Activated CD4-positive, alpha-beta memory T cell treated with anti-CD3 and anti-CD28 coated beads, Interleukin-2, amount 10 ng/mL, durations not matched to agents 7 days and 5 days (primary cell): ENCODE results near the gene KRTAP10-7. TPM values are rescaled to one million over a fixed set of nuclear protein-coding genes. Genes with fewer than 3 reads are reported as not detected.
"Not testable (repeated sequence)": the region's sequence is repeated elsewhere in the genome, so short reads cannot be mapped to it uniquely, and the experiment has no call there.

Source experiments
- CTCF ChIA-PET: fragments of 350-600 bp; sonication (Branson Sonifier 250); formaldehyde crosslinking; loops from one replicate; lab custom pipeline; 2021; ENCODE audit warnings: antibody characterized with exemption, inconsistent platforms; lab: Charles Lee
- POLR2A ChIA-PET: fragments of 350-600 bp; sonication (Branson Sonifier 250); formaldehyde crosslinking; loops from one replicate; lab custom pipeline; 2021; ENCODE audit warnings: antibody characterized with exemption; lab: Charles Lee
- DNase-seq: peaks from one replicate; pipeline ENCODE4 v3.0.0-alpha.2; 2020
- H3K27ac Mint-ChIP-seq: one replicate; pipeline ENCODE4 v1.8.0; 2021; ENCODE audit warnings: mild to moderate bottlenecking, mixed read lengths
- H3K27me3 Mint-ChIP-seq: one replicate; pipeline ENCODE4 v1.8.0; 2021; ENCODE audit warnings: mixed read lengths
- H3K36me3 Mint-ChIP-seq: one replicate; pipeline ENCODE4 v1.8.0; 2021; ENCODE audit warnings: low read depth, mixed read lengths
- H3K4me1 Mint-ChIP-seq: one replicate; pipeline ENCODE4 v1.8.0; 2021; ENCODE audit warnings: mixed read lengths
- H3K4me3 Mint-ChIP-seq: one replicate; pipeline ENCODE4 v1.8.0; 2021; ENCODE audit warnings: mild to moderate bottlenecking, mixed read lengths
- H3K9me3 Mint-ChIP-seq: one replicate; pipeline ENCODE4 v1.8.0; 2021; ENCODE audit warnings: mixed read lengths
- total RNA-seq, 2 experiments: library from RNA; stranded (reverse); gene quantifications; one replicate each; pipeline ENCODE4 v1.2.3, GENCODE V29; 2021

KRTAP10-7 gene
- total RNA-seq, 2 experiments from 2014 or later: not detected

- Mint-ChIP-seq H3K36me3 (no peaks in the 10 kb centered on the region), H3K4me1 (peaks cover 6% of the 10 kb centered on the region), H3K4me3 (no peak overlapping the region), H3K27me3 (peaks cover 34% of the 10 kb centered on the region), H3K9me3 (no peaks in the 10 kb centered on the region), H3K27ac (no peak overlapping the region)
- POLR2A ChIA-PET: no interaction called here
- CTCF ChIA-PET: no interaction called here
- no peak for DNase-seq
Measured at GRCh38 chr21:44589094-44589493, 11.3 kb upstream of the KRTAP10-7 start.

GRCh38 chr21:44589586-44590305 lies 10.7 kb upstream of the KRTAP10-7 start:
- H3K27me3 Mint-ChIP-seq: peaks cover 33% of the 10 kb centered on the region
- no peaks in the 10 kb centered on the region for H3K36me3 Mint-ChIP-seq
- ChIA-PET CTCF (no interaction called here), POLR2A (no interaction called here)
- H3K4me3 Mint-ChIP-seq: no peak overlapping the region
- DNase-seq: no peak
- no peak overlapping the region for H3K27ac Mint-ChIP-seq
- no peaks in the 10 kb centered on the region for H3K9me3 Mint-ChIP-seq
- H3K4me1 Mint-ChIP-seq: peaks cover 2% of the 10 kb centered on the region

DNA sequence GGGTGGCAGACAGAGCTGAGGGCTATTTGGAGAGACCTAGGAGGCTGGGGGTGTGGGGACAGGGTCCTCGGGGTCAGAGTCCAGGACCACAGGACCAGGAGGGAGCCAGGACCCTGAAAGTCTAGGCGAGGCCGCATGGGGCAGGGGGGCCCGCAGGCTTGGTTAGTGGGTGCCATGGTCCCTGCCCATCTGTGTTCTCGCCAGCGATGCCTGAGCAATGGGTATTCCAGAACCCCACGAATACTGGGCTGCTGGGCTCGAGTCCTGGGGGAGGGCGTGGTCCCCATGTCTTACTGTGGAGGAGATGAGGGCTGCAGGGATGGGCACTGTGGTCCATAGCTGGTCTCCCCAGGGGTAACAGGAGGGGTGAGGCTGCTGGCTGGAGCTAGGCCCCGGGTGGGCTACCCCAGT lies 10.1 kb upstream of the KRTAP10-7 start:
- H3K36me3 Mint-ChIP-seq: no peaks in the 10 kb centered on the region
- no peak for DNase-seq
- ChIA-PET CTCF (no interaction called here), POLR2A (no interaction called here)
- peaks cover under 1% of the 10 kb centered on the region for H3K4me1 Mint-ChIP-seq
- no peak overlapping the region for H3K27ac Mint-ChIP-seq
- H3K4me3 Mint-ChIP-seq: no peak overlapping the region
- no peaks in the 10 kb centered on the region for H3K9me3 Mint-ChIP-seq
- H3K27me3 Mint-ChIP-seq: peaks cover 31% of the 10 kb centered on the region

- H3K36me3 Mint-ChIP-seq, CTCF ChIA-PET, H3K4me3 Mint-ChIP-seq, H3K27ac Mint-ChIP-seq, H3K4me1 Mint-ChIP-seq, DNase-seq, H3K9me3 Mint-ChIP-seq, POLR2A ChIA-PET: not testable (repeated sequence)
- peaks cover 23% of the 10 kb centered on the region for H3K27me3 Mint-ChIP-seq
Measured at GRCh38 chr21:44590897-44591800, 9.2 kb upstream of the KRTAP10-7 start.

DNA sequence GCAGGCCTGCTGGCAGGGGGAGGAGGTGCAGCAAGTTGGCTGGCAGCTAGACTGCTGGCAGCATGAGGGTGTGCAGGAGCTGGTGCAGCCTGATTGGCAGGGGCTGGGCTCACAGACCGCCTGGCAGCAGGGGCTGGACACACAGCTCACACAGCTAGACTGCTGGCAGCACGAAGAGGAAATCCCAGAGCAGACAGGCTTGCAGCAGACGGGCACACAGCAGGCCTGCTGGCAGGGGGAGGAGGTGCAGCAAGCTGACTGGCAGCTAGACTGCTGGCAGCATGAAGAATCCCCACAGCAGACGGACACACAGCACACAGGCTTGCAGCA lies 8.6 kb upstream of the KRTAP10-7 start:
- H3K9me3 Mint-ChIP-seq, DNase-seq, H3K27ac Mint-ChIP-seq, H3K36me3 Mint-ChIP-seq, H3K4me1 Mint-ChIP-seq, H3K4me3 Mint-ChIP-seq, POLR2A ChIA-PET: not testable (repeated sequence)
- CTCF ChIA-PET: interaction anchor here (0.6 kb wide), 1 partner anchor 18 kb away, joined by 3 read pairs; the partner anchor contains the start of gene KRTAP10-4
- H3K27me3 Mint-ChIP-seq: peaks cover 18% of the 10 kb centered on the region

DNA sequence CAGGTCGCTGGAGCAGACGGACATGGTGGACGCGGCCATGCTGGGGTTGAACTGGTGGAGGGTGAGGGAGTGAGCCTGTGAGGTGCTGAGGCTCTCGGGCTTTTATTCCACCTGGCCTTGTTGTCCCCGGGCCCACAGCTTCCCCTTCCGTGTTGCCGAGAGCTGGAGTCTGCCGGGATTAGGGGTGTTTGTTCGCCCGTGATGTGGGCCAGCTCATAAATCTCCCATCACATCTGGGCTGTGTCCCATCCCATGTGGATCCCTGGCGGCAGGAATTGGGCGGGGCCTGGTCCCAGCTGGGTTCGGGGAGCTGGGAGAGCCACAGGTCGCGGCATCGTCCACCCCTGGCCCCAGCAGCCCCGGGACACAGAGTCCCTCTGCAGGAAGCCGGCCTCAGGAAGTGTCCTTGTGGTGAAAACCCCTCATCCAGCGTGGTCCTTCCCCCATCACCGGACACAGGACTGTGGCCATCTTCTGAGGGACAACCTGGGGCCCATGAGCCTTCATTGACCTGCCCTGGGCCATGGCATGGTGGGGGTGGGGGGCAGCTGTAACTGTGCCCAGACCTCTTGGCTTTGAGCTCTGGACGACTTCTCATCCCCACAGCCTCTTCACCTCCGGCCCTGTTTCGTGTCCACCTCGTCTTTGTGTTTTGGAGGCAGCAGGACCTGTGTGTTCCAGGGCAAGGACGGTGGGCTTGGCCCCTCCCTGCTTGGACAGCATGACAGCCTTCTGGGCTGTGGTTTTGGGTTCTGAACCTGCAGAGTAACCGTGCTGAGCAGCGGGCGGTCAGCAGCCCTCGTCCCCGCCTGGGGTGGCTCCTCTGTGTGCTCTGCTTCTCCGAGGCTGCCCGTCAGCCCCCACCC lies 7.7 kb upstream of the KRTAP10-7 start, which contains the start of gene KRTAP10-6:
Gene KRTAP10-6 (minus strand): TSS at position 60 of the 866 bp plus-strand sequence. CDS start 21 bp downstream, at position 39.
- Mint-ChIP-seq H3K4me3 (no peak within 1 kb of the TSS), H3K27me3 (peaks cover 11% of the 10 kb centered on the region), H3K4me1 (no peaks in the 10 kb centered on the region), H3K9me3 (no peaks in the 10 kb centered on the region), H3K36me3 (no peaks in the 10 kb centered on the region), H3K27ac (no peak within 1 kb of the TSS)
- CTCF ChIA-PET: interaction anchor here (0.6 kb wide), 1 partner anchor 19 kb away, joined by 3 read pairs; the partner anchor contains the start of gene KRTAP10-4
- POLR2A ChIA-PET: interaction anchor here (0.6 kb wide), 1 partner anchor 15 kb away, joined by 3 read pairs; no protein-coding TSS in a partner anchor
- DNase-seq: no peak

GRCh38 chr21:44593598-44594405 lies 6.6 kb upstream of the KRTAP10-7 start:
- Mint-ChIP-seq H3K27ac (no peak overlapping the region), H3K9me3 (no peaks in the 10 kb centered on the region), H3K4me1 (no peaks in the 10 kb centered on the region), H3K27me3 (peaks cover 14% of the 10 kb centered on the region), H3K4me3 (no peak overlapping the region), H3K36me3 (no peaks in the 10 kb centered on the region)
- DNase-seq: no peak
- POLR2A ChIA-PET: no interaction called here
- CTCF ChIA-PET: no interaction called here

- POLR2A ChIA-PET: no interaction called here
Measured at GRCh38 chr21:44594406-44594916, 5.9 kb upstream of the KRTAP10-7 start.

DNA sequence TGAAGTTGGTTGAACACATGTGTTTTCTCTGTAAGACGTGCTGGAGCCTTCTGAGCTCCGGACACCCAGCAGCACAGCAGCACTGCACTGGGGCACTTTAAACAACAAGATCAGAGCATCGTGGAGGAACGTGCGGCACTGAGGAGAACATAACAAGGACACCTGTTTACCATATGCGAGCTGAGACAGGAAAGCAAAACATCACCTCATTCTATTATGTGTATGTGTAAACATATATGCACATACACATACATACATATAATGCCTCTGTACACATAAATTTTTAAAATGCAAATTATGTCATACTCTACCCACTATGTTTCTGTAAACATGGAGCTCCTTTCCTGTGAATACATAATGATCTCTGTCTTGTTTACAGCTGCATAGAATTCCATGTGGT lies 4.9 kb upstream of the KRTAP10-7 start:
- Mint-ChIP-seq H3K4me3 (no peak overlapping the region), H3K9me3 (no peaks in the 10 kb centered on the region), H3K4me1 (no peaks in the 10 kb centered on the region), H3K36me3 (no peaks in the 10 kb centered on the region), H3K27me3 (peaks cover 13% of the 10 kb centered on the region), H3K27ac (no peak overlapping the region)
- DNase-seq: no peak
- ChIA-PET CTCF (interaction anchor here (0.6 to 2.4 kb wide), 3 partner anchors 23 to 198 kb away, joined by 3 to 5 read pairs (median 3); no protein-coding TSS in a partner anchor), POLR2A (no interaction called here)

More at GRCh38 chr21:44594406-44594916, 5.9 kb upstream of the KRTAP10-7 start:
- H3K27me3 Mint-ChIP-seq: peaks cover 13% of the 10 kb centered on the region
- no peaks in the 10 kb centered on the region for H3K4me1 Mint-ChIP-seq
- no peak overlapping the region for H3K4me3 Mint-ChIP-seq
- H3K36me3 Mint-ChIP-seq: no peaks in the 10 kb centered on the region
- H3K27ac Mint-ChIP-seq: no peak overlapping the region
- CTCF ChIA-PET: no interaction called here
- H3K9me3 Mint-ChIP-seq: no peaks in the 10 kb centered on the region
- DNase-seq: no peak

GRCh38 chr21:44596068-44596725 lies 4.2 kb upstream of the KRTAP10-7 start:
- Mint-ChIP-seq H3K4me3 (no peak overlapping the region), H3K27me3 (peaks cover 13% of the 10 kb centered on the region), H3K4me1 (no peaks in the 10 kb centered on the region), H3K36me3 (no peaks in the 10 kb centered on the region), H3K27ac (no peak overlapping the region), H3K9me3 (no peaks in the 10 kb centered on the region)
- ChIA-PET POLR2A (no interaction called here), CTCF (interaction anchor here (0.6 to 2.4 kb wide), 3 partner anchors 22 to 197 kb away, joined by 3 to 5 read pairs (median 3); no protein-coding TSS in a partner anchor)
- DNase-seq: no peak

DNA sequence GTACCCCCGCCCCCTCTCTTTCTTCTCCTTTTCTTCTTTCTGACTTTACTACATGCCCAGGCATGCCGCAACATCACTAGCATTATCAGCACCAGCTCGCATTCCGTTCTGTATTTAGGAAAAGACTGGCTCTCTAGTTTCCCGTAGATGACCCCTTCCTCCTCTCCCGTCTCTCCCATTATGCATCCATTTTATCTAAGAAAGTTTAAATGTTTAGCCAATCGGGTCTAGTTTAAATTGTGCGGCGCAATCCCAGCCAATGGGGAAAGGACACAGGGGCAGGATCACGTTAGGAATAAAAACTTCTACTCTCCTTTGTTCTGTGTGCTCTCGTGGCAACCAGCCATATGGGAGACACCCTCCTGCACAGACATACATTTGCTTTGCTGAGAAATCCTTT lies 2.3 kb upstream of the KRTAP10-7 start:
- DNase-seq: no peak
- ChIA-PET CTCF (no interaction called here), POLR2A (no interaction called here)
- Mint-ChIP-seq H3K4me3 (no peak overlapping the region), H3K27ac (no peak overlapping the region), H3K4me1 (no peaks in the 10 kb centered on the region), H3K9me3 (no peaks in the 10 kb centered on the region), H3K36me3 (no peaks in the 10 kb centered on the region), H3K27me3 (peaks cover 13% of the 10 kb centered on the region)
